Measurements from ENCODE around the gene FRY.

DNA sequence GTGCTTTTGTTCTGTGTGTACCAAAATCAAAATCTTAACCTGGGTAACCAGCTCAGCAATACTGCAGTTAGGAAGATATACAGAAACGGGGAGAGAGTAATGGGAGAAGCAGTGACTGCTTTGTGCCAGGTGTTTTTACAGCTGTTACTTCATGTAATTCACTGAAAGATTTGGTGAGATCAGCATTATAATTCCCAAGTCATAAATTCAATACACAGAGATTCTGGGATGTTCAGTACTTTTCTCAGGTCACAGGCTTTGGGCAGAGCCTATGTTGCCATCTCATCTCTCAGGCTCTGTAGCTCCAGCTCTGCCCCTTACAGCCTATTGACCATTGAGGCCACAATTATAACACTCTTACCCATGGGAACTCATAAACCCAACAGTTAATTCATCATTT lies 145.1 kb downstream of the FRY start:
- TF ChIP-seq, protein P1, sequence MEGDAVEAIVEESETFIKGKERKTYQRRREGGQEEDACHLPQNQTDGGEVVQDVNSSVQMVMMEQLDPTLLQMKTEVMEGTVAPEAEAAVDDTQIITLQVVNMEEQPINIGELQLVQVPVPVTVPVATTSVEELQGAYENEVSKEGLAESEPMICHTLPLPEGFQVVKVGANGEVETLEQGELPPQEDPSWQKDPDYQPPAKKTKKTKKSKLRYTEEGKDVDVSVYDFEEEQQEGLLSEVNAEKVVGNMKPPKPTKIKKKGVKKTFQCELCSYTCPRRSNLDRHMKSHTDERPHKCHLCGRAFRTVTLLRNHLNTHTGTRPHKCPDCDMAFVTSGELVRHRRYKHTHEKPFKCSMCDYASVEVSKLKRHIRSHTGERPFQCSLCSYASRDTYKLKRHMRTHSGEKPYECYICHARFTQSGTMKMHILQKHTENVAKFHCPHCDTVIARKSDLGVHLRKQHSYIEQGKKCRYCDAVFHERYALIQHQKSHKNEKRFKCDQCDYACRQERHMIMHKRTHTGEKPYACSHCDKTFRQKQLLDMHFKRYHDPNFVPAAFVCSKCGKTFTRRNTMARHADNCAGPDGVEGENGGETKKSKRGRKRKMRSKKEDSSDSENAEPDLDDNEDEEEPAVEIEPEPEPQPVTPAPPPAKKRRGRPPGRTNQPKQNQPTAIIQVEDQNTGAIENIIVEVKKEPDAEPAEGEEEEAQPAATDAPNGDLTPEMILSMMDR (IDR thresholded peaks at IDR 0.05 in 2 of 3, conservative IDR thresholded peaks at IDR 0.05 in 1 of 3; ENCODE audit: control insufficient read depth in 2 of 3, extremely low read depth in 1 of 3, insufficient read depth in 1 of 3, low read depth in 3 of 3, low read length in 3 of 3), result no peak
- TF ChIP-seq GABPA (IDR thresholded peaks at IDR 0.05; ENCODE audit: low read depth) (no peak), SRF (IDR thresholded peaks at IDR 0.05; ENCODE audit: low read depth in 2 of 2, low read length in 2 of 2) (no peak), POLR2AphosphoS5 (IDR thresholded peaks at IDR 0.05; ENCODE audit: low read length) (no peak), BHLHE40 (IDR thresholded peaks at IDR 0.05; ENCODE audit: borderline replicate concordance in 1 of 2, low read depth in 2 of 2, low read length in 1 of 2) (no peak)
- TF ChIP-seq, protein P2, sequence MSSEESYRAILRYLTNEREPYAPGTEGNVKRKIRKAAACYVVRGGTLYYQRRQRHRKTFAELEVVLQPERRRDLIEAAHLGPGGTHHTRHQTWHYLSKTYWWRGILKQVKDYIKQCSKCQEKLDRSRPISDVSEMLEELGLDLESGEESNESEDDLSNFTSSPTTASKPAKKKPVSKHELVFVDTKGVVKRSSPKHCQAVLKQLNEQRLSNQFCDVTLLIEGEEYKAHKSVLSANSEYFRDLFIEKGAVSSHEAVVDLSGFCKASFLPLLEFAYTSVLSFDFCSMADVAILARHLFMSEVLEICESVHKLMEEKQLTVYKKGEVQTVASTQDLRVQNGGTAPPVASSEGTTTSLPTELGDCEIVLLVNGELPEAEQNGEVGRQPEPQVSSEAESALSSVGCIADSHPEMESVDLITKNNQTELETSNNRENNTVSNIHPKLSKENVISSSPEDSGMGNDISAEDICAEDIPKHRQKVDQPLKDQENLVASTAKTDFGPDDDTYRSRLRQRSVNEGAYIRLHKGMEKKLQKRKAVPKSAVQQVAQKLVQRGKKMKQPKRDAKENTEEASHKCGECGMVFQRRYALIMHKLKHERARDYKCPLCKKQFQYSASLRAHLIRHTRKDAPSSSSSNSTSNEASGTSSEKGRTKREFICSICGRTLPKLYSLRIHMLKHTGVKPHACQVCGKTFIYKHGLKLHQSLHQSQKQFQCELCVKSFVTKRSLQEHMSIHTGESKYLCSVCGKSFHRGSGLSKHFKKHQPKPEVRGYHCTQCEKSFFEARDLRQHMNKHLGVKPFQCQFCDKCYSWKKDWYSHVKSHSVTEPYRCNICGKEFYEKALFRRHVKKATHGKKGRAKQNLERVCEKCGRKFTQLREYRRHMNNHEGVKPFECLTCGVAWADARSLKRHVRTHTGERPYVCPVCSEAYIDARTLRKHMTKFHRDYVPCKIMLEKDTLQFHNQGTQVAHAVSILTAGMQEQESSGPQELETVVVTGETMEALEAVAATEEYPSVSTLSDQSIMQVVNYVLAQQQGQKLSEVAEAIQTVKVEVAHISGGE (CRISPR knock-in tag; IDR thresholded peaks at IDR 0.05), result no peak
- TF ChIP-seq, protein P3, sequence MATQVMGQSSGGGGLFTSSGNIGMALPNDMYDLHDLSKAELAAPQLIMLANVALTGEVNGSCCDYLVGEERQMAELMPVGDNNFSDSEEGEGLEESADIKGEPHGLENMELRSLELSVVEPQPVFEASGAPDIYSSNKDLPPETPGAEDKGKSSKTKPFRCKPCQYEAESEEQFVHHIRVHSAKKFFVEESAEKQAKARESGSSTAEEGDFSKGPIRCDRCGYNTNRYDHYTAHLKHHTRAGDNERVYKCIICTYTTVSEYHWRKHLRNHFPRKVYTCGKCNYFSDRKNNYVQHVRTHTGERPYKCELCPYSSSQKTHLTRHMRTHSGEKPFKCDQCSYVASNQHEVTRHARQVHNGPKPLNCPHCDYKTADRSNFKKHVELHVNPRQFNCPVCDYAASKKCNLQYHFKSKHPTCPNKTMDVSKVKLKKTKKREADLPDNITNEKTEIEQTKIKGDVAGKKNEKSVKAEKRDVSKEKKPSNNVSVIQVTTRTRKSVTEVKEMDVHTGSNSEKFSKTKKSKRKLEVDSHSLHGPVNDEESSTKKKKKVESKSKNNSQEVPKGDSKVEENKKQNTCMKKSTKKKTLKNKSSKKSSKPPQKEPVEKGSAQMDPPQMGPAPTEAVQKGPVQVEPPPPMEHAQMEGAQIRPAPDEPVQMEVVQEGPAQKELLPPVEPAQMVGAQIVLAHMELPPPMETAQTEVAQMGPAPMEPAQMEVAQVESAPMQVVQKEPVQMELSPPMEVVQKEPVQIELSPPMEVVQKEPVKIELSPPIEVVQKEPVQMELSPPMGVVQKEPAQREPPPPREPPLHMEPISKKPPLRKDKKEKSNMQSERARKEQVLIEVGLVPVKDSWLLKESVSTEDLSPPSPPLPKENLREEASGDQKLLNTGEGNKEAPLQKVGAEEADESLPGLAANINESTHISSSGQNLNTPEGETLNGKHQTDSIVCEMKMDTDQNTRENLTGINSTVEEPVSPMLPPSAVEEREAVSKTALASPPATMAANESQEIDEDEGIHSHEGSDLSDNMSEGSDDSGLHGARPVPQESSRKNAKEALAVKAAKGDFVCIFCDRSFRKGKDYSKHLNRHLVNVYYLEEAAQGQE (IDR thresholded peaks at IDR 0.05; ENCODE audit: low read depth, low read length), result no peak
